GM21447 (cell line): Measurements from ENCODE around the gene RNF207.

Experiments used
- ATAC-seq: cut with Tn5 transposase; IDR thresholded peaks from one replicate; pipeline ENCODE4 v1.9.1; 2021; ENCODE audit not compliant: unreplicated experiment

Gene RNF207, protein sequence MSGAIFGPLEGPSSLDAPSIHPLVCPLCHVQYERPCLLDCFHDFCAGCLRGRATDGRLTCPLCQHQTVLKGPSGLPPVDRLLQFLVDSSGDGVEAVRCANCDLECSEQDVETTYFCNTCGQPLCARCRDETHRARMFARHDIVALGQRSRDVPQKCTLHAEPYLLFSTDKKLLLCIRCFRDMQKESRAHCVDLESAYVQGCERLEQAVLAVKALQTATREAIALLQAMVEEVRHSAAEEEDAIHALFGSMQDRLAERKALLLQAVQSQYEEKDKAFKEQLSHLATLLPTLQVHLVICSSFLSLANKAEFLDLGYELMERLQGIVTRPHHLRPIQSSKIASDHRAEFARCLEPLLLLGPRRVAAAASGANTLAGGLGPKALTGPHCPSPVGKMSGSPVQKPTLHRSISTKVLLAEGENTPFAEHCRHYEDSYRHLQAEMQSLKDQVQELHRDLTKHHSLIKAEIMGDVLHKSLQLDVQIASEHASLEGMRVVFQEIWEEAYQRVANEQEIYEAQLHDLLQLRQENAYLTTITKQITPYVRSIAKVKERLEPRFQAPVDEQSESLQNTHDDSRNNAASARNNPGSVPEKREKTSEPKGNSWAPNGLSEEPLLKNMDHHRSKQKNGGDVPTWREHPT

GRCh38 chr1:6205849-6206519, at the start of gene RNF207:
Gene RNF207, plus strand, starts transcription at chr1:6206119. Its CDS starts 417 bp downstream, at chr1:6206536.
- ATAC-seq: peak; percentile 49

DNA sequence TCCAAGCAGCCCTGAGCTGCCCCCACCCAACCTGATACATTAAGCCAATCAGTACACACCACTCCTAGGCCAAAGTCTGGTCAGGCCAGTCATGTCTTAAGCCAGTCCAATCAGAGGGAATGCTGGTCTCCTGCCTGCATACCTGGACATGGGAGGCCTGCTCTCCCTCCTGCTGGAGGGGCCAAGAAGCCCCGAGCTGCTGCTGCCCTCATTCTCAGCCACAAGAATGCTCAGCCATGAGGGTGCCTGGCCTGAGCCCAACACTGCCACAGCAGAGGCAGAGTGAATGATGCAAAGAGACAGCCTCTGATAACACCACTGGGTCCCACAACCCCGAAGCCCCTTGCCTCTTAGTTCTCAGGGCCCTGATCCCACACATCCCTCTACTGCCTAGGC, 48.8 kb upstream of the RNF207 start:
- no peak for ATAC-seq

- ATAC-seq: no peak
Measured at GRCh38 chr1:6157528-6158174, 48.3 kb upstream of the RNF207 start.

DNA sequence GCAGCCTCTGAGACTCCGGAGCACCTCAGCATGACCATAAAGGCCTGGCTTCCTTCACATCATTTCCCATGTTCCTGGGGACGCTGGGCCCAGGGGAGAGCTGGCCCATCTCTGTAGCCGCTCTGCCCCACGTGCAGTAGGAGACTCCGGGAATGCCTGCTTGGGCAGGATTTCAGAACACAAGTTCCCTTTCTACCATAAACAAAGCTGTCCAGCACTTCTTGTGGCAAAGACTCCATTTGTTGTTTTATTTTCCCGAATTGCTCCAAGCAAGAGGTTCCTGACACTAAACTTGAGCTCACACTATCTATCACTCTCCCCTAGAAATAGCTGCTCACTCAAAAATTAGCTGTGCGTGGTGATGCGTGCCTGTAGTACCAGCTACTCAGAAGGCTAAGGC, 47.7 kb upstream of the RNF207 start:
- no peak for ATAC-seq

DNA sequence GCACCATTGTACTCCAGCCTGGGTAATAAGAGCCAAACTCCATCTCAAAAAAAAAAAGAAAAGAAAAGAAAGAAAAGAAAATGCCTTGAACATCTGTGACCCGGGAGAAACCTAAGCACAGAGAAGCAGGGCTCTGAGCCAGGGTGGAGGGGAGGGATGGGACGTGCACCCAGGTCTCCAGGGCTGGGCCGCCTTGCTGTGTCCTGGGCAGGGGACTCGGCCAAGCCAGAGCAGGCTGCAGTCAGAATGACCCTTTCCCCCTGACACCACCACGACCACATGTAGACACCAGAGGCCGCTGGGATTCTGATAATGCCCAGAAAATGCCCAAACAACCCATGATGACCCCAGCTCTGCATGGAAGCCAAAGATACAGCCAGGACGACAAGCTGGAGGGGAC, 43.6 kb upstream of the RNF207 start:
- ATAC-seq: no peak

DNA sequence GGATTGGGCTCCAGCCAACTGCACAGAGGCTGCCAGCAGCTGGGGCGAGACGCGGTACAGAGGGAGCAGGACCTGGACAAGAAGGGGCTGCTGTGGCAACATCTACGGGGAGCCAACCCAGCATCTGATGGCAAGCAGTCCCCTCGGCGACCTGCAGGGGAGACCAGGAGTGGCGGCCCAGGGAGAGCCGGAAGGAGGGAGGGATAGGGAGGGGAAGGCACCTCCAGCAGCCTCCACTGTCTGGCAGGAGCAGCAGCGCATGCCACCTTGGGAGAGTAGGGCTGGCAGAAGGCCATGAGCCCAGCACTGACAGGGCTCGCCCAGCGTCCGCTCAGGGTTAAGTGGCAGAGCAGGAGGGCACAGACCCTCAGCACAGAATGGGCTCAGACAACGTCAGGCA, 43.1 kb upstream of the RNF207 start:
- no peak for ATAC-seq

- no peak for ATAC-seq
Measured at GRCh38 chr1:6163191-6163972, 42.5 kb upstream of the RNF207 start.

- ATAC-seq: no peak
Measured at GRCh38 chr1:6163973-6164617, 41.8 kb upstream of the RNF207 start.

- ATAC-seq: no peak
Measured at GRCh38 chr1:6165027-6165426, 40.9 kb upstream of the RNF207 start.

DNA sequence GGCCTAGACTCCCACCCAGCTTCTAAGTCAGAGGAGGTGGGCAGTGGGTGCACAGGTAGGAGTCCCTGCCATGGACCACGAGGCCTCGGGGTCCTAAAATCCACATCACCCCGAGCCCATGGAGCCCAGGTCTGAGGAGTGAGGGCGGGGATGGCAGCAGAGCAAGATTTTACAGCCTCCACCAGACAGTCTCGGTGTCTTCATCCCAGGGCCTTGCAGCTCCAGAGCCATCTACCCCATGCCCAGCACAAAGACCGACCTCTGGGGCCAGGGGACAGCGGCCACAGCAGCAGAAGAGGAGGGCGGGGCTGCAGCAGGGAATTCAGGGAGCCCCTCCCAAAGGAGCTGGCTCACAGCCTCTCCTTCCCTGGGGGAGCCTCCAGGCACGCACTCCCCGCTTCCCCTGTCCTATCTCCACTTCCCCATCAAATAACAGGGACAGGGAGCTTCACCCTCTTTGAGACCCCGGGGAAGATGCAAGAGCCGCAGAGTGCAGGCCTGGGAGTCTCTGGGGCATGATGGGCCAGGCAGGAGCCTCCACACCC, 40.4 kb upstream of the RNF207 start:
- ATAC-seq: no peak

GRCh38 chr1:6166221-6166620, 39.7 kb upstream of the RNF207 start:
- no peak for ATAC-seq

DNA sequence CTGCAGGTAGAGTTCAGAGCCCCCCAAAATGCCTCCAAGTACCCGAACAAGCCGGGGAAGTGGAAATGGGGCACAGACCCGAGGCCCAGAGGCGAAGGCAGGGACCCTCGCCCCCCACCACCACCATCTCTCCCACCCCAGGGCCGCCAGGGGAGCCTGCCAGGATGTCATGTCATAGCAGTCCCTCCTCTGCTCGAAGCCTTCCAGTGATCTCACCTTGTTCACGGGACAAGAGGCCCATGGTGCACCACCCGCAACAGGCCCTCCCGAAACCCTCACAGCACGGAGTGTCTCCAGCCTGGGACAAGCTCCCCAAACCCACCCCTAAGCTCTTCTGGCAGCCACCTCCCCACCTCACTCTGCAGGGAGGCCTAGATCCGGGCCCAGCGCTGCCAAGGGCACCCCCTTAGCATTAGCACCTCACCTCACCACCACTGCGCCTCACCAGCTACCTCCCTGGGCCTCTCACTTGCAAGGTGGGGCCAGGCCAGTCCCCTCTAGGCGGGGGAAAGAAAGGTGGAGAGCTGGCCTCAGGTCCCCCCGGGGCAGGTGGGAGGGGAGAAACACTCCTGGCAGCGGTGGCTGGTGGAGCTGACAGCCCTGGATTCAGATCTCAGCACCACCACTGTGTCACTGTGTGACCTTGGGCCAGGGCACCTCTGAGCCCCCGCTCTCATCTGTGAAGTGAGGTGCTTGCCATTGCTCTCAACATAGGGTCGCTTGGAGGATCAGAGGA, 39.1 kb upstream of the RNF207 start:
- ATAC-seq: no peak

DNA sequence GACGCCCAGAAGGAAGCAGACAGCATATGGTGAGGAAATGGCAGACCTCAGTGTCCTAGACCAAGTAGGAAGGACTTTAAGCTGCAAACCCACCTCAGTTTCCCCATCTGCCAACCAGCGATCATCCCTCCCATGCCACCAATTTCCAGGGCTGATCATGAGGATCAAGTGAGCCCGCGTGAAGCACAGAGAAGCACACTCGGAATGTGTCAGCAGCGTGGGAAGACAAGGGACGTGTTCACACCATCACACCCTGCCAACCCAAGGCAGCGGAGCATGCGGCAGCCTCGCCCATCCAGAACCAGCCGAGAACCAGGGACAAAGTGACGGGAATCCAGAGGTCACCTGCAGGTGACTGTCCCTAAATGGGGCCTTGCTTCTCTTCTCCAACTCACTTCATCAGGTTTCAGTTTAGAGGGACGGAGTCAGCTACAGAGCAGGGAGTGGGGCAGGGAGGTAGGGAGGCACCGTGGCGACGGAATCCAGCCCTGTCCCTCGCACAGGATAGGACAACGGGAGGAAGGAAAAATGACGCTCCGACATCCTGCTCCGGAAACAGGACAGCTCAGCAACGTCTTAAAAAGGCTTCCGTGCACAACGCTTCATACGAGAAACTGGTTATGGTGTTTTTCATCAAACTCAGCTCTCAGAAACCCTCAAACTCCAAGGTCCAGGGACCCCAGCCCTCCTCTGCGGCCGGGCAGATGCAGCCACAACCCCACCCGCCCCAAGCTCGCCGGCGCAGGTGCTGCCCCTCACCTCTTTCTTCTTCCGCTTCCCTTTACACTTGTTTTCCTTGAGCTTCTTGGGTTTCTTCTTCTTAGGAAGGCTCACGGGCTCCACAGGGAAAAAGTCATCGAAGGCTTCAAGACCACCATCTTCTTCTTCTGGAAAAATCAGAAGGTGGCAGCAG, 38.3 kb upstream of the RNF207 start:
- no peak for ATAC-seq

DNA sequence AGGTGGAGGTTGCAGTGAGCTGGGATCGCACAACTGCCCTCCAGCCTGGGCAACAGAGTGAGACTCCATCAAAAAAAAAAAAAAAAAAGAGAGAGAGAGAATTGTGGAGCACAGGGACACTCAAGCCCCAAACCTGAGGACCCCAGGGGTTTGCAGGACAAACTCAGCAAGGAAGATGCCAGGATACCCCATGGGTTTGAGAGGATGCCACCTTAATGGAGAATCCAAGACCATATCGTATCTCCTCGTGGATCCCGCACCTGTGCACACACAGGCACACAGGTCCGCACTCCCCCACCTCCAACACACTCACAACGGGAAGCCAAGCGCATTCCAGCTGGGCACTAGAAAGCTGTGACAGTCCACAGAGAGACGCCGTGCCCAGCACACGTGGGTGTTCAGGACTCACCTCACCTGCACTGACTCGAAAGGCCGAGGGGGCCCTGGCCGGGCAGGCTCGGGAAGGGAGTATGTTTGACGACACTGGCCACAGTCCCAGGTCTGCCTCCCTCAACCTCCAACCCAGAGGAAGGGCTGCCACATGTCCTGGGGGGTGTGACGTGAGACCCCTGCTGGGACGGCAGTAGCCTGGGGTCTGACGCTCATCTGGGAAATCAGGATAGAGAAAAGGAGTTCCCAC, 36.9 kb upstream of the RNF207 start:
- no peak for ATAC-seq

GRCh38 chr1:6170116-6170741, 35.7 kb upstream of the RNF207 start:
- ATAC-seq: no peak

DNA sequence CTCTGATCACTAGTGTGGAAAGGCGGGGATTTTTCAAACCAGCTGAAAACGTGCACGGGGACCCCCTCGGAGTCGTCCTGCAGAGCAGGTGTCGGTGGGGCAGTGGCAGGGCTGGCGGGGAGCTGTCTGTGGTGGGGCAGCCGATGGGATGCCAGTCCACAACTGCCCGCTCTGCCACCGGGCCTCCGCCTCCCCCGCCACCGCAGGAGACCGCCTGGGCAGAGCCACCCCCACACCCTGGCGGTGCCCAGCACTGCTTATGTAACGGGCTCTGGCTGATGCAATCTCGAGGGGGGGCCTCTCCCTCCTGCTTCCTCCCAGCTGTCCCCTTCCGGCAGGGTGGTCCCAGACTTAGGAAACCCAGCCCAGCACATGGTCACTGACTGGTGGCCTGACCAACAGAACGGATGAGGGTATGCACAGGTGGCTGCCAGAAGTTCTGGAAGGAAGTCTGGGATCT, 35.1 kb upstream of the RNF207 start:
- ATAC-seq: no peak

DNA sequence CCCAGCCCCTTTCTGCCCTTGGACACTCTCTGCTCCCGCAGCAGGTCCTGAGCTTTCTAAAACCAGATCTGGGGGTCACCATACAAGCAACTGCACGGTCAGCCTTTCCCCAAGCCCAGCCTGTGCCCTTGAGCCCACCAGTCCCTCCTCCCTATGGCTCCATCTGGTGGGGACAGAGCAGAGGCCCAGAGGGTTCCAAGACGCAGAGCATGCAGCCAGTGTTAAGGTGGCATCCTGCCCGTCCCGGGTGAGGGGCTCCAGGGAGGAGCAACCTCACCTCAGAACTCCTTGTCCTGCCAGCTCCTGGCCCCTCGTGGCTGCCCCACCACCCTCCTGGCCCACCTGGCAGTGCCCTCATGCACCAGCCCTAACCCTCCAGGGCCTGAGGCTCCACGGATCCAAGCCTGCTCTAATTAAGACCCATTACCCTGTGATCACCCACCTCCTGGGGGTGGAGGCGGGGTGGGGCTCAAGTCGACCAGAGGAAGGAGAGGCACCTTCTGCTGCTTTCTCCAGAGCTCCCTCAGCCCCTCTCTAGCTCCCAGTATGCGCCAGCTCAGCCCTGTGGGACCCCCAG, 34.3 kb upstream of the RNF207 start:
- ATAC-seq: no peak
